HUES6 (cell line): ENCODE measurements around the gene PLA2G4B.

Experiments
- H3K27ac ChIP-seq: 2 replicates; pipeline ENCODE4 v1.7.0; 2013; ENCODE audit warnings: low read depth, mild to moderate bottlenecking, low read length, inconsistent platforms
- H3K27me3 ChIP-seq: 2 replicates; pipeline ENCODE4 v1.6.1; 2013; ENCODE audit warnings: low read length; ENCODE audit not compliant: control insufficient read depth, insufficient read depth
- H3K36me3 ChIP-seq: 2 replicates; pipeline ENCODE4 v1.6.1; 2013; ENCODE audit warnings: low read length; ENCODE audit not compliant: control insufficient read depth, insufficient read depth
- H3K4me1 ChIP-seq: 2 replicates; pipeline ENCODE4 v1.6.1; 2013; ENCODE audit warnings: low read length; ENCODE audit not compliant: control insufficient read depth, insufficient read depth
- H3K4me3 ChIP-seq: 2 replicates; pipeline ENCODE4 v1.5.1; 2013; ENCODE audit warnings: low read depth, low read length
- H3K9ac ChIP-seq: one replicate; pipeline ENCODE4 v1.6.1; 2013; ENCODE audit warnings: mild to moderate bottlenecking, low read length
- H3K9me3 ChIP-seq: 2 replicates; pipeline ENCODE4 v1.6.1; 2013; ENCODE audit warnings: low read depth, low read length; ENCODE audit not compliant: control insufficient read depth, insufficient read depth

PLA2G4B gene

GRCh38 chr15:41860049-41860828 is 21.6 kb downstream of the PLA2G4B start:
- no peaks in the 10 kb centered on the region for H3K36me3 ChIP-seq
- H3K27me3 ChIP-seq: no peaks in the 10 kb centered on the region
- no peak overlapping the region for H3K27ac ChIP-seq
- H3K9me3 ChIP-seq: no peaks in the 10 kb centered on the region
- no peak overlapping the region for H3K9ac ChIP-seq
- H3K4me1 ChIP-seq: peaks cover 22% of the 10 kb centered on the region
- H3K4me3 ChIP-seq: no peak overlapping the region

- no peaks in the 10 kb centered on the region for H3K9me3 ChIP-seq
- H3K36me3 ChIP-seq: no peaks in the 10 kb centered on the region
- H3K27ac ChIP-seq: no peak overlapping the region
- no peak overlapping the region for H3K9ac ChIP-seq
- peaks cover 29% of the 10 kb centered on the region for H3K4me1 ChIP-seq
- H3K27me3 ChIP-seq: no peaks in the 10 kb centered on the region
- no peak overlapping the region for H3K4me3 ChIP-seq
These were observed 23.2 kb downstream of the PLA2G4B start for GRCh38 chr15:41861736-41862356.

GRCh38 chr15:41862515-41863116 is 24.0 kb downstream of the PLA2G4B start:
- Histone ChIP-seq H3K27ac (no peak overlapping the region), H3K4me1 (peaks cover 31% of the 10 kb centered on the region), H3K27me3 (no peaks in the 10 kb centered on the region), H3K9me3 (no peaks in the 10 kb centered on the region), H3K9ac (no peak overlapping the region), H3K36me3 (no peaks in the 10 kb centered on the region), H3K4me3 (no peak overlapping the region)

- Histone ChIP-seq H3K9me3 (no peaks in the 10 kb centered on the region), H3K27ac (no peak overlapping the region), H3K4me3 (no peak overlapping the region), H3K36me3 (no peaks in the 10 kb centered on the region), H3K9ac (no peak overlapping the region), H3K4me1 (peaks cover 31% of the 10 kb centered on the region), H3K27me3 (no peaks in the 10 kb centered on the region)
These were observed 26.9 kb downstream of the PLA2G4B start for GRCh38 chr15:41865490-41866055.

- Histone ChIP-seq H3K4me3 (no peak overlapping the region), H3K4me1 (peaks cover 31% of the 10 kb centered on the region)
These were observed 27.6 kb downstream of the PLA2G4B start for GRCh38 chr15:41866263-41866703.

GRCh38 chr15:41866872-41867579 is 28.4 kb downstream of the PLA2G4B start:
- Histone ChIP-seq H3K4me1 (peaks cover 27% of the 10 kb centered on the region), H3K9me3 (no peaks in the 10 kb centered on the region), H3K4me3 (no peak overlapping the region), H3K27me3 (no peaks in the 10 kb centered on the region), H3K36me3 (no peaks in the 10 kb centered on the region), H3K9ac (no peak overlapping the region), H3K27ac (no peak overlapping the region)

More at GRCh38 chr15:41866263-41866703, 27.6 kb downstream of the PLA2G4B start:
- no peak overlapping the region for H3K27ac ChIP-seq
- H3K9ac ChIP-seq: no peak overlapping the region
- H3K27me3 ChIP-seq: no peaks in the 10 kb centered on the region
- H3K36me3 ChIP-seq: no peaks in the 10 kb centered on the region
- H3K9me3 ChIP-seq: no peaks in the 10 kb centered on the region

GRCh38 chr15:41868321-41868720 is 29.7 kb downstream of the PLA2G4B start:
- no peaks in the 10 kb centered on the region for H3K9me3 ChIP-seq
- H3K9ac ChIP-seq: no peak overlapping the region
- no peaks in the 10 kb centered on the region for H3K36me3 ChIP-seq
- H3K27me3 ChIP-seq: no peaks in the 10 kb centered on the region
- H3K4me3 ChIP-seq: no peak overlapping the region
- H3K4me1 ChIP-seq: peaks cover 14% of the 10 kb centered on the region; the same call in 1 of the 2 replicates
- no peak overlapping the region for H3K27ac ChIP-seq

- no peaks in the 10 kb centered on the region for H3K27me3 ChIP-seq
- H3K36me3 ChIP-seq: no peaks in the 10 kb centered on the region
- H3K9ac ChIP-seq: no peak overlapping the region
- H3K4me3 ChIP-seq: no peak overlapping the region
- no peaks in the 10 kb centered on the region for H3K9me3 ChIP-seq
- H3K27ac ChIP-seq: no peak overlapping the region
- peaks cover 14% of the 10 kb centered on the region; the same call in 1 of the 2 replicates for H3K4me1 ChIP-seq
These were observed 31.4 kb downstream of the PLA2G4B start for GRCh38 chr15:41869770-41870688.

GRCh38 chr15:41870689-41871081 is 32.0 kb downstream of the PLA2G4B start:
- peaks cover 14% of the 10 kb centered on the region; the same call in 1 of the 2 replicates for H3K4me1 ChIP-seq
- H3K4me3 ChIP-seq: no peak overlapping the region
- no peaks in the 10 kb centered on the region for H3K27me3 ChIP-seq
- H3K9me3 ChIP-seq: no peaks in the 10 kb centered on the region
- no peaks in the 10 kb centered on the region for H3K36me3 ChIP-seq
- H3K27ac ChIP-seq: no peak overlapping the region
- H3K9ac ChIP-seq: no peak overlapping the region
